Stimulated activated effector memory CD8-positive, alpha-beta T cell treated with anti-CD3 and anti-CD28 coated beads, Interleukin-12 subunit alpha, Interleukin-12 subunit beta, amount 100 ng/mL, for 72 hours (primary cell): Measurements from ENCODE around the gene TFEB.

Experiments used
- ATAC-seq: fragments of 150-1000 bp; cut with Tn5 transposase; 2 replicates; pipeline ENCODE4 v1.10.0; 2021
- DNase-seq, 2 donors: peaks; one replicate each; pipeline ENCODE4 v3.0.0; 2021 to 2022; ENCODE audit warnings: low spot score in 2 of 2
- H3K27ac Mint-ChIP-seq: one replicate; pipeline ENCODE4 v1.8.0; 2022; ENCODE audit warnings: mild to moderate bottlenecking, mixed read lengths
- H3K36me3 Mint-ChIP-seq: one replicate; pipeline ENCODE4 v1.8.0; 2022; ENCODE audit warnings: mild to moderate bottlenecking, mixed read lengths
- H3K4me1 Mint-ChIP-seq: one replicate; pipeline ENCODE4 v1.8.0; 2022; ENCODE audit warnings: mixed read lengths
- H3K4me3 Mint-ChIP-seq: one replicate; pipeline ENCODE4 v1.8.0; 2022; ENCODE audit warnings: mild to moderate bottlenecking, mixed read lengths
- H3K9me3 Mint-ChIP-seq: one replicate; pipeline ENCODE4 v1.8.0; 2022; ENCODE audit warnings: mixed read lengths

Gene TFEB

GRCh38 chr6:41637194-41638001, 98.0 kb downstream of the TFEB start:
- Mint-ChIP-seq H3K4me3 (peak overlapping the region; percentile 55), H3K27ac (no peak overlapping the region), H3K36me3 (no peaks in the 10 kb centered on the region), H3K4me1 (peaks cover 6% of the 10 kb centered on the region), H3K9me3 (no peaks in the 10 kb centered on the region)
- DNase-seq = no peak
- no peak for ATAC-seq

GRCh38 chr6:41636833-41637193, 98.6 kb downstream of the TFEB start:
- H3K27ac Mint-ChIP-seq = no peak overlapping the region
- ATAC-seq = no peak

GRCh38 chr6:41635365-41635764, 100.0 kb downstream of the TFEB start:
- DNase-seq (no peak), ATAC-seq (no peak)
- H3K27ac Mint-ChIP-seq = no peak overlapping the region
- no peaks in the 10 kb centered on the region for H3K36me3 Mint-ChIP-seq
- H3K4me3 Mint-ChIP-seq = no peak overlapping the region
- H3K4me1 Mint-ChIP-seq = peaks cover 6% of the 10 kb centered on the region
- no peaks in the 10 kb centered on the region for H3K9me3 Mint-ChIP-seq

More at GRCh38 chr6:41636833-41637193, 98.6 kb downstream of the TFEB start:
- Mint-ChIP-seq H3K4me3 (no peak overlapping the region), H3K4me1 (peaks cover 6% of the 10 kb centered on the region), H3K9me3 (no peaks in the 10 kb centered on the region), H3K36me3 (no peaks in the 10 kb centered on the region)
- no peak for DNase-seq

- H3K9me3 Mint-ChIP-seq = no peaks in the 10 kb centered on the region
- DNase-seq = no peak
- H3K27ac Mint-ChIP-seq = no peak overlapping the region
- peaks cover 3% of the 10 kb centered on the region for H3K4me1 Mint-ChIP-seq
- no peak for ATAC-seq
- no peaks in the 10 kb centered on the region for H3K36me3 Mint-ChIP-seq
- no peak overlapping the region for H3K4me3 Mint-ChIP-seq
Observed at GRCh38 chr6:41634657-41635056, 100.8 kb downstream of the TFEB start.
